Mucosa of gallbladder (tissue), 1 donor: ENCODE measurements around the gene SULT1C2. TPM values are rescaled to one million over a fixed set of nuclear protein-coding genes. Genes with fewer than 3 reads are reported as not detected.
"Not testable (repeated sequence)": the region's sequence is repeated elsewhere in the genome, so short reads cannot be mapped to it uniquely, and the experiment has no call there.

ENCODE experiments used
- DNase-seq: peaks from one replicate; pipeline ENCODE4 v3.0.0-alpha.2; 2020; ENCODE audit warnings: low spot score
- total RNA-seq: library from RNA; stranded (reverse); gene quantifications from one replicate; pipeline ENCODE4 v1.2.1, GENCODE V29; 2021
- donor health status: DM: no; HTN: no; CAD: no.

The SULT1C2 gene
- 154 TPM for total RNA-seq

DNA sequence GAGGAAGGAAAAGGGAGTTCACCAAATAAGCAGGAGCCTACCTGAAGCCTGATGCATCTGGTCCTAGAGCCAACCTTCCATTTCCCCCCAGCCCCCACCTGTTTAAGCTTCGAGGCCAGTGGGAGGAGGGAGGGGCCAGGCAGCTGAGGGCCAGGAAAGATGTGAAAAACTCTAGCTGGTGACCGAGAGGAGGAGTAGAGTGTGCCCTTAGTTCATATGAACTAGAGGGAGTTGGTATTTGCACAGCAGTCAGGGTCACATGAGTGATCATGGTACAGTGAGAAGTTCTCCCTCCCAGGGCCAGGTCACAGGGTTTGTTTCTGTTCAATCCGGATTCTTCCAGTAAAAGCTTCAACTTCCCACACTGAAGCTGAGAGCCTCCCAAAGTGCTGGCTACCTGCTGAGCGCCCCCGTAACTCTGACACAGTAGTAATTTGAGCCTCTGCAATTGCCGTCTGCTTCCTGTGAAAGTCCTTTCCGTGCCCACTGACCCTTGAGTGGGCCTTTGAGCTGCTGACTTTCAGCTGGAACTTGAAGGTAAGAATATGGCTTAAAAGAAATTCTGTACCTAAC is at the start of gene SULT1C2:
Gene SULT1C2, plus strand, starts transcription at position 362 of the 573 bp plus-strand sequence. CDS start 4,773 bp downstream, outside the sequence.
- DNase-seq, result peak; percentile 84

DNA sequence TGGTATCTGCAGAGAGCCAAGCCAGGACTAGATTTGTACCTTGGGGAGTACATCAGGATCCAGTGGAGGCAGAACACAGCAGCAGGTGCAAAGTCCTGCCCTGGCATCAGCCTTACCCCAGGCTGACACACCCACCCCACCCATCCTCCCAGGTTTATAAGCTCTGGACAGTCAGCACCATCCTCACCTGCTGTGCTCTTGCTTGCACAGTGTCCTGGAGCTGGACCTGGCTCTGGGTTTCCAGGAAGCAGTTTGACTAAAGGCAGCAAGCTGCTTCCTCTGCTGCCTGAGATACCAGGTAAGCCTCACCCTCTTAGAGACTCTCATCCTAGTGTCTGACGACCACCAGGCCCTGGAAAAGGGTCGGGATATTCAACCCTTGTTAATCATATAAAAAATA is 48.9 kb upstream of the SULT1C2 start, which contains the start of gene SULT1C3:
Gene SULT1C3, plus strand, starts transcription at position 183 of the 400 bp plus-strand sequence. CDS start 7,227 bp downstream, outside the sequence.
- DNase-seq, result peak; percentile 35

- no peak for DNase-seq
These were observed 47.7 kb upstream of the SULT1C2 start for GRCh38 chr2:108240966-108241365.

- DNase-seq, result no peak
These were observed 45.1 kb upstream of the SULT1C2 start for GRCh38 chr2:108243566-108243965.

- no peak for DNase-seq
These were observed 43.9 kb upstream of the SULT1C2 start for GRCh38 chr2:108244667-108245414.

GRCh38 chr2:108253106-108253505 is 35.6 kb upstream of the SULT1C2 start:
- DNase-seq, result no peak

- DNase-seq, result no peak
These were observed 30.9 kb upstream of the SULT1C2 start for GRCh38 chr2:108257757-108258331.

DNA sequence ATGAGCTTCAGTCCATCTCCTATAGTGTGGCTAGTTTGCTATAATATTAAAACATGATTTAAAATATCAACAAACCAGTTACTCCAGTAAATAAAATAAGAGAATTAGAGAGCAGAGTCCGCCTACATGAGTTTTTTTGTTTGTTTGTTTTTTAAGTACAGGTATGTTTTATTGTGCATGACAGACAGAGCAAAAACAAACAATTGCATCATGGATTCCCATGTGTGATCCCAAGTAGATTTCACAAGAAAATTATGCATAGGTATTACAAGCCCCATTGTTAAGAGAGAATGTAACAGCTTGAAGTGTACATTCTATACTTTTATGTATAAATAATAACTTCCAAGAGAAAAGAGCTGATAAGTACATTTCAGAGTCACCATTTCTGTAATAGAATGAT is 27.9 kb upstream of the SULT1C2 start:
- no peak for DNase-seq

GRCh38 chr2:108262036-108262435 is 26.7 kb upstream of the SULT1C2 start:
- DNase-seq, result no peak

GRCh38 chr2:108263401-108263800 is 25.3 kb upstream of the SULT1C2 start:
- DNase-seq, result no peak

DNA sequence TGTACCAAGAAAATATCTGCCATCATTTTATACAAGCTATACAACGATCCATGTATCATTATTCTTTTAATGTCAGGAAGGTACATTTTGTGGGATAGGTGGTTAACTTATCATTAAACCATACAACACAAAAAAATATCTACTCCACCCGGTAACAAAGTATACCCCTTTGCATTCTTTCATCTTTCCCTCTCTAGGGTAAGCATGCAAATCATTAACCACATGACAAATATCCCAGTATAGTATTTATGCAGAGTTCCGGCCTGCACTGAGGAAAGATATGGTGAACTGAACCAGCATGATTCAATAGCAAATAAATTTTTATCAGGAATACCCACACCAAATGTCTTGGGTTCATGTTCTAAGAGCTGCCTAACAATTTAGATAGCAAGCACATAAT is 22.5 kb upstream of the SULT1C2 start:
- no peak for DNase-seq

DNA sequence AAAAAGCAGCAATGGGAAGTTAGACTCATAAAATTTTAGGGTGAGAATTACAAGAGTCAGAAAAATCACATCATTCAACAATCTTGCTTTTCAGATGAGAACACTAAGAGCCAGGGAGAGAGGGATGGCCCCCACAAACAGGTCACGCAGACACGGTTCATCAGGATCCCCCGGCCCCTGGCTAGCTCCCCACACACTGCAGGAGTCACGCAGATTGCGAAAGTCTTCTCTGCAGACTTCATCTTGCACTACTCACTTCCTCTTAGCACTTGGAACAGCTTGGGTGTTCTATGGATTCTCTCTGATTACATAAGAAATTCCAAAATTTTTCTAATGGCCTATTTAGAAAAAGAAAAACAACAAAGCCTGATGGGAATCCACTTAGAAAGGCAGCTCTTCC is 21.6 kb upstream of the SULT1C2 start:
- DNase-seq, result peak; percentile 27

GRCh38 chr2:108268001-108268400 is 20.7 kb upstream of the SULT1C2 start:
- DNase-seq, result no peak

DNA sequence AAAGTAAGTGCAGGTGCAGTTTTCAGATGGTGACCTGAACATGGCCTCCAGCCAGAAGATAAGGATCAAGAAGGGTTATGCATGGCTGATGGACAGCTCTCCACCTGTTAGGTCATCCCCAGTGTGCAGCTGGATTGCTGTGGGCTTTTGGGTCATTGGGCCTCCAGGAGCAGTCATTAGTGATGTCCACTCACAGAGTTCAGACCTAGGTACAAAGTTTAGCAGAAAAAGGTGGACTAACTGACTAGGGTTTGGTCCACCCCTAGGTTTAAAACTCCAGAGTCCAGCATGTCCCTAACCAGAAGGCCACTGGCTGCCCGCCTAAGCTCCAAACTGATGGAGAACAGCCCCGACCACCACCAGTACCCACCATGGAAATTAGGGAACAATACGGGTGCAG is 18.3 kb upstream of the SULT1C2 start:
- DNase-seq, result no peak

DNA sequence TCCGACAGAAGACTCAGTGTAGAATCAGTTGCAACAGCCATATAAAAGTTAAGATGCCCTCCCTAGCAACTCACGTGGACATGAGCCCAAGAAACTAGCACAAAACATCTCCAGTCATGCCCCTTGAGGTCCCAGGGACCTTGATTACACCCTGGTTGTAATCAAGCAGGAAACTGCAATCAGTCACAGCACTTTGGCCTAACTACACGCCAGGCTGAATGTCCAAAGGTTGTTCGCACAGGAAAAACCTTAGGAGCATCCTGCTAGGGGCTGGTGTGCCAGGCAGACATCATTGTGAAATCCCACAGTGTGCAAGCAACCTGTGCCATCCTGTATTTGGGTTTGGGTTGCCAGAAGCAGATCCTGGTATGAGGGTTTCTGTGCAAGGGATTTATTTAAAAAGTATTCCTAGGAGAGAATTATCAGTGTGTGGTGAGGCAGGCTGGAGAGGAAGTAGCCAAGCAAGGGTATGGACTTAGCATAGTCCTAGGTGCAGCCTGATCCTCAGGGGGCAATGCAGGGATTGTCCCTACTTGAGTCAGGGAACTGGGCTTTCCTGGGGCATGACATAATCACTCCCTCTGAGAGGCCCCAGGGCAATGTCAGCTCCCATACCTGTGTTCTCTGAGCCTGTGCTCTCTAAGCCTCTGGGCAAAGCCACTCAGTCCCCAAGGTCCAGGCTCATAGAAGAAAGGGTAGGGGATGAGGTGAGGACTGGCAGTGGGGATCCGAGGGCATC is 17.8 kb upstream of the SULT1C2 start:
- DNase-seq, result peak; percentile 36

- DNase-seq, result peak; percentile 62
These were observed 16.9 kb upstream of the SULT1C2 start for GRCh38 chr2:108271691-108272253.

- DNase-seq, result no peak
These were observed 10.1 kb upstream of the SULT1C2 start for GRCh38 chr2:108278631-108279030.

- DNase-seq, result no peak
These were observed 9.2 kb upstream of the SULT1C2 start for GRCh38 chr2:108279468-108279867.

- DNase-seq, result no peak
These were observed 8.2 kb upstream of the SULT1C2 start for GRCh38 chr2:108280466-108280865.

GRCh38 chr2:108284566-108284965 is 4.1 kb upstream of the SULT1C2 start:
- DNase-seq, result not testable (repeated sequence)

GRCh38 chr2:108285616-108286015 is 3.1 kb upstream of the SULT1C2 start:
- DNase-seq, result no peak

- DNase-seq, result no peak
These were observed 1.5 kb upstream of the SULT1C2 start for GRCh38 chr2:108287169-108287568.
